GM21423 (cell line): Measurements from ENCODE around the gene DENND2A.
A peak's percentile ranks its signal among the peaks of the same experiment; 100 is the strongest.
"Not testable (repeated sequence)": the region's sequence is repeated elsewhere in the genome, so short reads cannot be mapped to it uniquely, and the experiment has no call there.

ENCODE experiments used
- ATAC-seq: cut with Tn5 transposase; IDR thresholded peaks from one replicate; pipeline ENCODE4 v1.9.1; 2021; ENCODE audit warnings: mild to moderate bottlenecking, moderate library complexity; ENCODE audit not compliant: unreplicated experiment

The DENND2A gene, protein sequence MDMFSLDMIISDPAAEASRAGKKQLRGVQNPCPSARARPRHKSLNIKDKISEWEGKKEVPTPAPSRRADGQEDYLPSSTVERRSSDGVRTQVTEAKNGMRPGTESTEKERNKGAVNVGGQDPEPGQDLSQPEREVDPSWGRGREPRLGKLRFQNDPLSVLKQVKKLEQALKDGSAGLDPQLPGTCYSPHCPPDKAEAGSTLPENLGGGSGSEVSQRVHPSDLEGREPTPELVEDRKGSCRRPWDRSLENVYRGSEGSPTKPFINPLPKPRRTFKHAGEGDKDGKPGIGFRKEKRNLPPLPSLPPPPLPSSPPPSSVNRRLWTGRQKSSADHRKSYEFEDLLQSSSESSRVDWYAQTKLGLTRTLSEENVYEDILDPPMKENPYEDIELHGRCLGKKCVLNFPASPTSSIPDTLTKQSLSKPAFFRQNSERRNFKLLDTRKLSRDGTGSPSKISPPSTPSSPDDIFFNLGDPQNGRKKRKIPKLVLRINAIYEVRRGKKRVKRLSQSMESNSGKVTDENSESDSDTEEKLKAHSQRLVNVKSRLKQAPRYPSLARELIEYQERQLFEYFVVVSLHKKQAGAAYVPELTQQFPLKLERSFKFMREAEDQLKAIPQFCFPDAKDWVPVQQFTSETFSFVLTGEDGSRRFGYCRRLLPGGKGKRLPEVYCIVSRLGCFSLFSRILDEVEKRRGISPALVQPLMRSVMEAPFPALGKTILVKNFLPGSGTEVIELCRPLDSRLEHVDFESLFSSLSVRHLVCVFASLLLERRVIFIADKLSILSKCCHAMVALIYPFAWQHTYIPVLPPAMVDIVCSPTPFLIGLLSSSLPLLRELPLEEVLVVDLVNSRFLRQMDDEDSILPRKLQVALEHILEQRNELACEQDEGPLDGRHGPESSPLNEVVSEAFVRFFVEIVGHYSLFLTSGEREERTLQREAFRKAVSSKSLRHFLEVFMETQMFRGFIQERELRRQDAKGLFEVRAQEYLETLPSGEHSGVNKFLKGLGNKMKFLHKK

GRCh38 chr7:140640727-140641523 lies at the start of gene DENND2A:
Gene DENND2A, minus strand, starts transcription at chr7:140640813. Its CDS starts 38,416 bp downstream, at chr7:140602397.
- ATAC-seq: no peak

DNA sequence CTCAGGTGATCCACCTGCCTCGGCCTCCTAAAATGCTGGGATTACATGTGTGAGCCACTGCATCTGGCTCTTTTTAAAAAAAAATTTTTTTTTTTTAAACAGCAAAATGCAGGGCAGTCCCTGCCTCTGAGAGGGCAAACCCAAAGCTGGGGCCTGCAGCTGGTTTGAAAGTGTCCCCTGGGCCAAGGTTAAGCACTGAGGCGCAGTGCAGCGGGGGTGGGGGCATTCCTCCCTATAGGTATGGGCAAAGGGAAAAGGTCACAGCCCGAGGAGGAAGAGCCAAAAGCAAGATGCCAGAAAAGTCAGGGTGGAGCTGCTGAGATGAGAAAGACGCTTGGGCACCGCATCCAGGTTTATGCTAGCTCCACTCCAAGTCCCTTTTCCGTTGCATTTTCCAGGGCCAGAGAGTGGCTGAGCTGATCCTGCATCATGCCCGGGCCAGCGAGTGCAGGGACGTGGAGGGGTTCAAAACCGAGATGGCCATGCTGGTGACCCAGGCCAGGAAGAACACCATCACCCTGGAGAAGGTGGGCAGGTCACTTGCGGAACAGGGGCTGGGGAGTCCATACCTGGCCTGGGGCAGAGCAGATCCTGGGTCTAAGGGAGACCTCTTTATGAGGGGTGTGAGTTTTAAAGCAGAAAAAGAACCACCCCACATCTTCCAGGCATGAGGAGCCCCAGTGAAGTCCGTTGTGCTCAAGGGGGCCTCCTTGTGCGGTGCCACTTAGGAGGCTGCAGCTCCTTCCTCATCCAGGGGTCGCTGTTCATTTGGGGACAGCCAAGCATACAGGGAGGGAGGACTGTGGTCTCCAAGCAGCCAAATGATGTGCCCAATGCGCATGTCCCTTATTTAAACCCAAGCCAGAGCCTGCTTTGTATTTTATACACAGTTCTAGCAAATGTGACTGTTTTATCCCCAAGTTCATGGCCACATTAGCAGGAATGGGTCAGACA lies 48.9 kb upstream of the DENND2A start:
- no peak for ATAC-seq

DNA sequence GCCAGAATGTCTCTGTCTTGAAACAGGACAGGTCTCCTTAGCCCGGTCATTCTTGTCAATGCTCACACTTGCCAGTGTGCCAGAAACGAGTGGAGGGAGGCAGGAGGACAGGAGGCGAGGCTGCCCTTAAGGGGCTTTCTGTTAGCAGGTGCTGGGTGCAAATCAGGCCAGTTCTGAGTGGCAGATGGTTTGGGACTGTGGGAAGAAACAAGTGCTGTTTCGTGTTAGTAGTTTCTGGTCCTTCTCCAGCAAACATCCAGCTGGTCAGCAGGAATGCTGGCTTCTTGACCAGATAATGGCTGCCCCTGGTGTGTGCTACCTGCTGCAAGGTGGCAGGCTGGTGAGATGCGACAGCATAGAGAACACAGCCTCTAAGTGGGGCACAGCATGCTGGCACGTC lies 47.7 kb upstream of the DENND2A start:
- no peak for ATAC-seq

DNA sequence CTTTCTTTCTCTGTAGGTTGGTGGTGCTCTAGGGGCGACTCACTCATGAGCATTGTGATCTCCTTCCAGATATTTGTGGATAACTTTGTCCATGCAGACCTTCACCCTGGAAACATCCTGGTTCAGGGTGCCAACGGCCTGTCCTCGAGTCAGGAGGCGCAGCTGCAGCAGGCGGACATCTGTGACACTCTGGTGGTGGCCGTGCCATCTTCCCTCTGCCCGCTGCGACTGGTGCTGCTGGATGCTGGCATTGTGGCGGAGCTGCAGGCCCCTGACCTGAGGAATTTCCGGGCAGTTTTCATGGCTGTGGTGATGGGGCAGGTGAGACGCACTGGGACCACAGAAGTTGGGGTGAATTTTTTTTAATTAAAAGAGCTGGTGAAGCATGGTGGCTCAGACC lies 46.3 kb upstream of the DENND2A start:
- no peak for ATAC-seq

DNA sequence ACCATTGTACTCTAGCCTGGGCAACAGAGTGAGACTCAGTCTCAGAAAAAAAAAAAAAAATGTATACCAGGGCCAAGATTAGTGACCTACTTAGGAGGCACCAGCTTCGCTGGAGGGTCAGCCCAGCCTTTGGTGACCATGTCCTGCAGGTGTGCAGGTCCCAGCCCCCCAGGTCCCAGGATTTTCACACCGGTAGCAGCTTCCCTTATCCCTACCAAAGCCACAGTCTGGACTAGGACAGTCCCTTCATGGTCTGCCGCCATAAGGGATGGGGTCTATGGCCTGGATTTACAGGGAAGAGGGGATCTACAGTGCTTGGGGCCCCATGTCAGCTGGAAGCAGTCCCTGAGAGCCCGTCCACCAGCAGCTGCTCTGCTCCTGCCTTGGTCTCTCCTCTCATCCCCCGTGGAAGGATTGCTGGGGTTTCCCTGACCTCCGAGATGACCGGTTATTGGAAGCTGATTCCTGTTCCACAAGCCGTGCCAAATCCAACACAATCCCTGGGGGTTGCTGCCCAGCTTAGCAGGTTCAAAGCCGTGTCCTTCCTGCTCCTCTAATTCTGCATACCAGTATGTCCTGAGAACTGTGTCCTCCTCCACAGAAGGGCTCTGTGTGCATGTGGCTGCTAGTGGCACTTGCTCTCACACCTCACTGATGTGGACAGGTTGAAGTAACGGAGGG lies 44.9 kb upstream of the DENND2A start:
- no peak for ATAC-seq

DNA sequence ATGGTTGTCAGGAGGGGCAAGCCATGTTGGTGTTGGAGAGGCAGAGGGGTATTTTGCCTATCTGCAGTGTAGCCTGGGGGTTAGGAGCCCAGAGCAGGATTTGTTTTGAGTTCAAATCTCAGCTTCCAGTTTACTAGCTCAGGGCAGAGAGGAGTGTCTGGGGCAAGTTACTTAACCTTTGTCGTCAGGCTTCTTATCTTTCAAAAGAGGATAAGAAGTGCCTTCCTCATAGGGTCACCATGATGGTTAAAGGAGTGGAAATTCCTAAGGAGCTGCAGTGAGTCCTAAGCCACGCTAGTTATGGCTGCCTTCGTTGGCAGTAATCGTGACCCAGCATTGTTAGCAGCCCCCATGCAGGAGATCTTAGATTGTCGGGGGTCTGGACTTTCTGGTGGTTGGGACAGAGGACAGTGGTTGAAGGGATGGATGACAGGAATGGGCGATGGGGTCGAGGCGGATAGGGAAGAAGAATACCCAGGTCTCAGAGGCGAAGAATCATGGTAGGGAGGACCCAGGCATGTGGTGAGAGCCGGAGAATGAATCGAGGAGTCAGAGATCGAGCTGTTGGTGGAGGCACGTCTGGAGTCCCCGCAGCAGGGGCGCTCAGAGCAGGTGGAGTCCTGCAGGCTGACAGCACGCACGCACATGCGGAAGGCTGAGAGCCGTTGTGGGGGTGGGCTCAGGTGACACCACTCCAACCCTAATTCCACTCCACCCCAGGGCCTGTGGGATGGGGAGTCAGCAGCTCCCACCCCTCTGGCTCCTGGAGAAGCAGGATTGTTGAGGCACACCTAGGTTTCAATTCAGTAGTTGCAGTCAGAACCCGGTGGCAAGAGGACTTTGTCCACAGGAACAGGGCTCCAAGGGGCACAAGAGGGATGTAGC lies 43.7 kb upstream of the DENND2A start:
- no peak for ATAC-seq

DNA sequence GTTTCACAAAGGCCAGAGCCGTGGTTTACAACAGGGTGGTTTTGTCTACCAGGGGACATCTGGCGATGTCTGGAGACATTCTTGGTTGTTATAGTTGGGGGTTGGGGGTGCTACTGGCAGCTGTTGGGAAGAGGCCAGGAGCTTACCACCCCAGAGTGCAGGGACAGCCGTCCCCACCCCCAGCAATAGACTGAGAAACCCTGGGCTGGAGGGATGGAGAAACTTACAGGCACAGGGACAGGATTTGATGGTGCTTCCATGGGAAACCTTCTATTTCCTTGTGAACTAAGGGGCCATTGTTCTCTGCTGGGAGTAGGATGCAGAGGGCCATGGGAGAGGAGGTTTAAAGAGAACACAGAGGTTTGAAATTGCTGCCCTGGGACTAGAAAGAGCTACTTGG lies 43.0 kb upstream of the DENND2A start:
- no peak for ATAC-seq

DNA sequence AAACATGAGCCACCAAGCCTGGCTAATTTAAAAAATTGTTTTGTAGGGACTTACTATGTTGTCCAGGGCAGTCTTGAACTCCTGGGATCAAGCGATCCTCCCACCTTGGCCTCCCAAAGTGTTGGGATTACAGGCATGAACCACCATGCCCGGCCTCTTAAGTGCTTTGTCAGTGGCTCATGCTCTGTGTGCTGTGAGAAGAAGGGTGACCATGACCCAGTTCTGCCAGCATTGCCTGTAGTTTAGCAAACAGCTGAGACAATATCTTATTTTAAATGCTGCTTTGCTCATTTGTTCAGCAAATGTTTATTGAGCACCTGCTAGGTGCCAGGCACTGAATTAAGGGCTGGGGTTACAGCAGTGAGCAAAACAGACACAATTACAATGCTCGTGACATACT lies 41.2 kb upstream of the DENND2A start:
- no peak for ATAC-seq

DNA sequence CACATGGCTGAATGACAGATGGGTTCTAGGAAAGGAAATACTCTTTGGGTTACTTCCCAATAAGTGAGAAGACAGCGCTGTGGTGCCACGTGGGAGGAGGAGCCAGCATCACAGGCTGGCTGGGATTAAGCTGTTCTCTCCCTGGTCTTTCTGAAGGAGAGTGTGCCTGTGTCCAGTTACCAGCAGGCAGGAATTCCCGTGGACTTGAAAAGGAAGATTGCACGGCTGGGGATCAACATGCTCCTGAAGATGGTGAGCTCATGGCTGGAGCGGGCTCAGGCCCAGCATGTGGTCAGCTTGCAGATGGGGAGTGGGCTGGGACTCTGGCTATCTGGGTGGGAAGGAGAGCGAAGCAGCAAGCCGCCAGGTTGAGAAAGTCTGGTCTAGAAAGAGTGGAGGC lies 40.3 kb upstream of the DENND2A start:
- no peak for ATAC-seq

- ATAC-seq: no peak
Measured at GRCh38 chr7:140679186-140679585, 38.6 kb upstream of the DENND2A start.

- ATAC-seq: no peak
Measured at GRCh38 chr7:140678816-140679130, 38.2 kb upstream of the DENND2A start.

DNA sequence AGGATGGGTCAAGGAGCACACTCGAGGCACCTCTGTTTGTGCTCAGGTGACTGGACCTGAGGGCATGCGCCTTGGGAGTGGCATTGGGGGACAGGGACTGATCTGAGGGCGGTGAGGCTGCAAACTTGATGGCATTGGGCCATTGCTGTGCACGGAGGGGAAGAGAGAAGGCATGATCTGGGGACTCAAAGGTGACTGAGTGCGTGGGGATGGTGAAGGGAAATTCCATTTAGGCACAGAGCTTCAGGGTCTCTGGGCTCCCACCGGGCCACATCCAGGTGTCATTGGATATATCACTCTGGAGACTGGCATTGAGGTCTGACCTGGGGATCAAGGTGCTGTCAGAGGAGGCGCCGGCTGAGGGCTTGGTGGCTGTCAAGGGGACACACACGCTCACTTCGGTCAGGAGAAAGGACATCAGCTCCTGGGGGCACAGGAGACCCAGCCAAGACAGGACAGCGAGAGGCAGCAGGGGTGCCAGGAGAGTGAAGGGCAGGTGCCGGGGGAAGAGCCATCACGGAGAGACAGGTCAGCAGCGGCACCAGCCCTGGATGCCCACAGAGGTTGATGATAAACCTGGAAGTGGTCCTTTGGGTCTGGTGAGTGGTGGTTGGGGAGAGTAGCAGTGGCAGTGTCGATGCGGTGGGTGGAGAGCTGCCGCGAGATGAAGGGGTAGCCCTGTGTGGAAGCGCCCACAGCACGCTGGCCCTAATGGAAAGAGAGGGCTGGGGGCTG lies 37.6 kb upstream of the DENND2A start:
- no peak for ATAC-seq

DNA sequence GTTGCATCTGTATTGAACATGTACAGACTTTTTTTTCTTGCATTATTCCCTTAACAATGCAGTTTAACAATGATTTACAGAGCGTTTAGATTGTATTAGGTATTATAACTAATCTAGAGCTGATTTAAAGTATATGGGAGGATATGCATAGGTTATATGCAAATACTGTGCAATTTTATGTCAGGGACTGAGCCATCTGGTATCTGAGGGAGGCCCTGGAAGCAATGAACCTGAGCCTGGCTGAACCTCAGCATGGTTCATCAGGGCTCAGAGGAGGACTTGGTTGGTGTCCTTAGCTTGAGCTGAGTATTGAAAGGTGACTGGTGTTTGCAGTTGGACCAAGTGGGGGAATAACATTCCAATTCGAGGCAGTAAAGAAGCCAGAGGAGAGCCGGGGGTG lies 36.9 kb upstream of the DENND2A start:
- no peak for ATAC-seq

- not testable (repeated sequence) for ATAC-seq
Measured at GRCh38 chr7:140676956-140677355, 36.3 kb upstream of the DENND2A start.

DNA sequence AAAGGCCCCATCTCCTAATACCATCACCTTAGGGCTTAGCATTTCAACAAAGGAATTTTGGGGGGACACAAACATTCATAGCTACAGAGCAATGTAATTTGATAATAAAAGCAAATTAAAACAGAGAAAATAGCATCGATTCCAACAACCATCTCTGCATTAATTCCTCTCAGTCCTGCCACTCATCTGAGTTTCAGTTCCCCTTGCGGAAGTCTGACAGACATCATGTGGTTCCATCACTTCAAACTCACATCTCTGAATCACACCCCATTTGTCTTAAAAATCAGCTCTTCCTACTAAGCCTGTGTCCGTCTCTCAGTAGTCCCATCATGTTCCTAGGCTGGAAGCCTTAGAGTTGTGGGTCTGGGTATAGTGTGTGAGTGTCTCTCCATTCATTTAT lies 35.7 kb upstream of the DENND2A start:
- ATAC-seq: peak; percentile 49

DNA sequence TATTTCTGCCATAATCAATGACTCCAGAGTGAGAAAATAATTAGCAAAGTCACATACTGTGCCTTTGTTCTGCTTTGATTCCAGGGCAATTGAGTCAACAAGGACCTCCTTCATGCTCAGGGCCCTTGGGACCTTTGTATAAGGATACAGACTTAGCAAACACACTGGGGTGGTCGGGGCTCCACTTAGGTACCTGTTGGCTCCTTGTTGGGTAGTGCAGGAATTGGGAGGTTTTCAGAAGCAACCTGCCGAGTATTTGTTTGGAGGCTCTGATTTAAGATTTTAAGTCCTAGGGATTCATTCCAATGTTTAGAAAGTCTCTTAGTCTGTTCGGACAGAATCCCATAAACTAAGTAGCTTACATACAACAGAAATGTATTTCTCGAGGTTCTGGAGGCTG lies 35.1 kb upstream of the DENND2A start:
- ATAC-seq: no peak

- ATAC-seq: no peak
Measured at GRCh38 chr7:140674899-140675701, 34.5 kb upstream of the DENND2A start.
